CD4-positive, alpha-beta T cell treated with Interleukin-6 for 4 hours (primary cell): ENCODE data around the gene VAV2.
A peak's percentile ranks its signal among the peaks of the same experiment; 100 is the strongest.

Source experiments
- DNase-seq: peaks from one replicate; pipeline ENCODE4 v3.0.0-alpha.2; 2020; ENCODE audit warnings: mixed read lengths

VAV2 gene

GRCh38 chr9:133811471-133811870 is 180.7 kb downstream of the VAV2 start:
- DNase-seq, result no peak

GRCh38 chr9:133810556-133811195 is 181.4 kb downstream of the VAV2 start:
- no peak for DNase-seq

DNA sequence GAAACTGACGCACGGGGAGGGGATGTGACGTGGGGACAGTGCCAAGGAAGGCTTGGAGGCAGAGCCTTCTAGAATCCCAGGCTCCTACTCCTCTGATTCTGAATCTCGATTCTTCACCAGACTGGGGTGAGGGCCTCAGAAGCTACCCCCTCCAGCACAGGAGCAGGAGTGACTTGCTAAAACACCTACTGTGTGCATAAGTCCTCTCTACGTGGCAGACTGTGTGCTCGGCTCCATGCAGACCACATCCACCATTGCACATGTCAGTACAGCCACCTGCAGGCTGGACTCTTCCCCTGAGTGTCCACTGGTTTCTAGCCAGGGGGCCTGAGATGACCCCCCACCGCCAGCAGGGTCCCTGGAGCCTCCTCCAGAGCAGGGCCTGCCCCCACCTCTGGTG is 182.8 kb downstream of the VAV2 start:
- DNase-seq, result no peak

DNA sequence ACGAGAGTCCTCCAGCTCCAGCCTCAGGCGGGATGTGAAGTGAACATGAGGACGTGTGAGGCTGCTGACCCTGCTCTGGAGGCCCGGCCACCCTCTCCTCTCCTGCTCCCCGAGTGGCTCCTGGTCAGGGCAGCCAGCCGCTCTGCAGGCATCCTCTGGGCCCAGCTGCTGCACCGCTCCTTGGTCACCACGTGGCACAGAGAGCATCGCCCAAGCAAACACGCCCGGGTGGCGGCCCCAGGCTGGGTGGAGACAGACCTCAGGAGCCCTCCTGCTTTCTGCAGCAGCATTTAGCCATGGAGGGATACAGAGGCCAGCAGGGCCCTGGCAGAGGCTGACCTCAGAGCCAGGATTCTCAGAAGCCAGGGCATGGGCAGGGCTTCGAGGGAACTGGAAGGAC is 184.3 kb downstream of the VAV2 start:
- DNase-seq, result no peak

DNA sequence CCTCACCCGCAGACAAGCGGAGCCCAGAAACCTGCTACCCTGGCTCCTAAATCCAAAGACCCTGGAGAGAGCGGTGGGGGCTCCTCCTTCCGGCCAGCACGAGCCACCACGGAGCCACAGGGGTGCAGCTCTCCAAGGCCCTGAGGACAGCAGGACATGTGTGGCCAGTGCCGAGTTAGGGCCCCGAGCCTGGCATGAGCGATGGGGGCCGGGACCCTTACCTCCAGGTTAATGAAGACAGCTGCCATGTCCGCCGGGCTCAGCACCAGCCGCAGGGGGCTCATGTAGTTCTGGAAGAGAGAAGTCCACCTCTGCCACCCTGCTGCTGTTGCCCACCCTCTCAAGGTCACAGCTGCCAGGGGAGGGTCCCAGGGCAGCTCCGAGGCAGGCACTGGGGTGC is 185.1 kb downstream of the VAV2 start:
- DNase-seq, result no peak

GRCh38 chr9:133806623-133807010 is 185.5 kb downstream of the VAV2 start:
- no peak for DNase-seq

GRCh38 chr9:133805876-133806622 is 186.1 kb downstream of the VAV2 start:
- DNase-seq, result no peak

DNA sequence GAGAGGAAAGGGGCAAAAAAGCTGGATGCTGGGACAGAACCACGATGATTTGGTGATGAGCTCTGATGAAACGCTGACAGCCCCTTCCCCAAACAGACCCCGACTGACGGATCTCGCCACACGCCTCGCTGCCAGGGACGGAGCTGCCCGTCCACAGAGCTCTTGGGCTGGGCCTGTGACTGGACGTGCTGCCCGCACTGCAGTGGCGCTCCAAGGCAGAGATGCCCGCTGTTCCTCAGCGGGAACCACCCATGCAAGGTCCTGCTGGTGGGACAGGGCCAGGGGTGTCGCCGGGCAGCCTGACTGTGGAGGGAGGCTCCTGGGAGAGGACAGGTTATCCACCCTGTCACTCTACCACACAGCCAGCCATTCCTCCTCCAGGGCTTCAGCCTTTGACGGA is 187.9 kb downstream of the VAV2 start:
- no peak for DNase-seq

- DNase-seq, result no peak
These were observed 188.4 kb downstream of the VAV2 start for GRCh38 chr9:133803745-133804144.

DNA sequence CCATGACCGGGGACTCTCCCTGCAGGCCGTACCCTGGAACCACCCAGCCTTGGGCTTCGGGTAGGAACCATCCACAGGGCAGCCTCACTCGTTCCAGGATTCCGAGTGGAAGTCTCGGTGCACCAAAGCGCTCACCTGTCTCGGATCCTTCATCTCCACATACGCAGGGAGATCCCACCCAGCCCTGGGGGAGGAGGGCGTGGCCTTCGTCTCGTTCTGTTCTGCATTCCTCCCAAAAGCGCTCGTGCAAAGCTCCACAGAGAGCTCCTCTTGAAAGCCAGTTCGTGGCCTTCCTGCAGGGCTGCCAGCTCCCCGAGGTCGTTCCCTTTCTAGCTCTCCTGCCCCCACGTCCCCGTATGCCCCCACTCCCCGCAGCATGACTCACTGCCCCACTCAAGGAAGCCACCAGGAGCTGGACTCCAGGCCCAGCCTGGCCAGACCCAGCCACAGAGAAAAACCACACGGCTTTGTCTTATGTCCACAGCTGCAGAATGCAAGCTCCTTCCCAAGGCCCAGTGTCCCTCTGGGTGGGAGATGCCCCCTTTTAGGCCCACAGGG is 189.0 kb downstream of the VAV2 start:
- no peak for DNase-seq

GRCh38 chr9:133801739-133802138 is 190.4 kb downstream of the VAV2 start:
- DNase-seq, result no peak

- DNase-seq, result no peak
These were observed 191.9 kb downstream of the VAV2 start for GRCh38 chr9:133800266-133800665.

DNA sequence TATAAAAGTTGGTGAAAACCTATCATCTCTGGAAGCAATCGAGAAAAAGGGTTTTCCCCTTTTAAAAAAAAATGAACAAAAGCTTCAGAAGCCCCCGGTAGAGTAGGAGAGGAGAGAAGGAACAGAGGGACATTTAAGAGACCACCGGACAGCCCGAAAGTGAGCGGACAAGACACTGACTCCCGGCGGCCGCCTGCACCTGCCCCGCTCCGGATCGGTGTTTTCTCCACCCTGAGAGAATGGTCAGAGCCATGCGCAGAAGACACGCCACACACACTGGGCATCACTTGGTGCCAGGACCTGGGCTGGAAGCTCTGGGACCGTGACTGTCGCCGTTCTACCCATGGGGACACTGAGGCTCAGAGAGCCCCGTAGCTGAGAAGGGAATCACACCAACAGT is 192.4 kb downstream of the VAV2 start:
- DNase-seq, result no peak

- no peak for DNase-seq
These were observed 193.0 kb downstream of the VAV2 start for GRCh38 chr9:133799106-133799505.

- DNase-seq, result no peak
These were observed 194.0 kb downstream of the VAV2 start for GRCh38 chr9:133798160-133798559.

DNA sequence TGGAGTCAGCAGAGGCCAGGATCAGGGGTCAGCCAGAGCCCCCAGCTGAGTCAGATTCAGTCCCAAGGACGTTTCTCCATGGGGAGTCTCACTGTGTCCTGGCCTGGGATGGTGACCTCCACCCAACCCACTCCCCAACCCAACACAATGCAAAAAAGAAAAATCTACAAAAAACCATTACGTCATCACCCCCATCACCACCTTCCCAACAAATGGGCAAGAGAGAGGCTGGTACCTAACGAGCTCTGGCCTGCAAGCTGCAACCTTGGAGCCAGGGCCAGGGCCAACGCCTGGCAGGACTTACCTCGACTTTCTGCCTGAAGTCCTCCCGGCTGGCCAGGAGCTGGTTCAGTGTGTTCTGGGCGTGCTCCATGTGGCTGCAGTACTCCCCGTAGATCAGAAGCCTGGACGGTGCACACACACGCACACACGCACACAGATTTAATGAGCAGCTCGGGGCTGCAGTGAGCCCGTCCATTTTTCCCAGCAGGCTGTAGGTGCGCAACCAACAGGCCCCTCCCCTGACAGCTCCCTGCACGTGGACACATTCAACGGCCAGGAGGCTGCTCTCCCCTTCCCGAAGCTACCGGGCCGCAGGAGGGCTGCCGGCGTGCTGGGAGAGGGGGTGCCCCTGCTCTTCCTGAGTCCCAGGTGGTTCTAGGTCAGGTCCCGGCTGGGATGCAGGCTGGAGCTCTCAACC is 194.6 kb downstream of the VAV2 start:
- no peak for DNase-seq

DNA sequence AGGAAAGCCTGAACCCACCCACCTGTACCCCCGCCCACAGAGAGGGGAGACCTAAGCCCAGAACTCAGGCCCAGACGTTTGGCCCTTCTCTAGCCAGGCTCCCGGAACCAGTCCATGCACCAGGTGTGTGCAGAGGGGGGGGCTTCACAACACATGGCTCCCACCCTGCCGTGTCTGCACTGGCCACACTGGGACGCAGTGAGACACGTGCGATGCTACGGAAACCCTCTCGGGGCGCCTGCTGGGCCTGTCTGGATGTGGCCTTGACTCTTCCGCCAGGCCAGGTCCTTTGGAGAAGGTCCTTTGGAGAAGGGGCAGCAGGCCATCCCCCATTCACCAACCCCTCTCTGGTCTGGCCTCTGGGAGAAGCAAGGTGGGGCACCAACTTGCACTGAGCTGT is 195.6 kb downstream of the VAV2 start:
- DNase-seq, result no peak

- DNase-seq, result no peak
These were observed 197.1 kb downstream of the VAV2 start for GRCh38 chr9:133795049-133795448.

DNA sequence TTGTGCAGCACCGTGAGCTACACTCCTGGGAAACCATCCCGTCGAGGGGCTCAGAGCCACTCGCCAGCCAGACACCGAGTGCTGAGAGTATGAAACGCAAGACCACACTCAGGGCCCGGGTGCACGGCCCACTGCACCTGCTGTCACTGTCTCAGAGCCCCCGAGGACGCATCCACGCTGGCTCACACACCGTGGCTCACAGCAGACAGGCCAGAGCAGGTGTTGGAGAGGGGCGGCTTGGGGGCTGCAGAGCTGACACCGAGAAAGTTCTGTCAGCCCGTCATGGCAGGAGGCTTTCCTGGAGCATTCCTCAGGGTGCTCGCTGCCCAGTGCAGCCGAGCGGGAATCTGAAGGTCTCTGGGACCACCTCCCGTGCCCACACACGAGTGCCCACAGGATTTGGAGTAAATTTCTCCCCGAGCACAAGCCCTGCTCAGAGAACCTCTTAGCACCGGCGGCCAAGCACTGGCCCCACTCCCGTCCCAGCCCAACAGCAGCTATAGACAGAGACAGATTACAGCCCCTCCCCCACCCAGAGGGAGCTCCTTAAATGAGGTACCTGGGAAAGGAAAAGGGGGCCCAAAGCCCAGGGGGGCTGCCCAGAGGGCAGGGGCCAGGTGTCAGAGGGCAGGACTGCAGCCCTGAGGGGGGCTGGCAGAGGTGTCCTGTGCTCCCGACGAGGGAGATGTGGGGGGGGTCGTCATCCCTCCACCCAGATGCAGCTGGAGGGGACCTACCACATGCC is 197.9 kb downstream of the VAV2 start:
- no peak for DNase-seq

DNA sequence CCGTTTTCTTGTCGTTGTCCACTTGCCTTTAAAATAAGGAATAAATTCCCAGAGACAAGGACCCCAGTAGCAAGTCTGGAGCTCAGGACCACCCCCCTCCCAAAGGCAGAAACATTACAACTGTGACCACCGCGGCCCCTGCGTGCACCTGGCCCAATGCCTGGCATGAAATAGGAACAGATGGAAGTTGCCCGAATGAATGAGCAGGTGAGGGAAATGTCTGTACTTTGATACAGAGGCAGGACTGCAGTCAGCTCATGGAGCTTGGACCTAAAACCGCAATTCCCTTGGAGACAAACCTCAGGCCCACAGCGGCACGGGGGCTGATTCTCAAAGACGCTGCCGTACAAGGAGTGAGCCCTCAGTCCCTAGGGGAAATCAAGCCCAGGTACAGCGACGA is 198.7 kb downstream of the VAV2 start:
- no peak for DNase-seq

DNA sequence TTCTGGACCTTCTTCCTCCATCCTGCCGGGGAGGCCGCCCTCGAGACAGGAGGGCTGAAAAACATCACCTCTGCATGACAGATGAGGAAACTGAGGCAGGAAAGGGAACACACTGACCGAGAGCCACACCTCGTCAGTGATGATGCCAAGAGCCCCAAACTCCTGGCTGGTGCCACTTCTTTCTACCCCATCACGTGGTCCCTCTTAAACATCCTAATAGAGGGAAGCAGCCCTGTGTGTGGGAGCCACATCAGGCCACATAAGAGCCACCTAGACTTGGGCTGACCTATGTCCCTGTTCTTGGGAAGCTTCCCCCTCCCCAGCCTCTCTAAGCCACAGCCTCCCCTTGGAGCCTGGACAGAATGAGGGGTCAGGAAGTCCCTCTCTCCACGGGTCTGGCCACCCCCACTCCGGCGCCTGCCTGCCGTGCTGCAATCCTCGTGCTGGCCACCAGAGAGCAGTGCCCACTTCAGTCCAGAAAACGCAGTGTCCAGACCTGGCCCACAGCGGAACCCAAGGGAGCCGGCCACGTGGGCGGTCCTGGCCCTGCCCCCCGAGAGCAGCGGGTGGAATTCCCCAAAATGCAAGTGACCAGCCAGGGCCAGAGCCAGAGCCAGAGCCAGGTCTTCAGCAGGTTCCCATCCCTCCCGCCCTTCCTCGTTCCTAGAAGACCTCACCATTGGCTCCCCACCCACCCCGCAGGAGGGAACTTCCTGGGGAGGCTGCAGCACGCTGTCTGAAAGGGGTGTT is 199.2 kb downstream of the VAV2 start:
- DNase-seq, result peak; percentile 55
